GM23338 (cell line): ENCODE measurements around the gene GADL1. TPM values are rescaled to one million over a fixed set of nuclear protein-coding genes. Genes with fewer than 3 reads are reported as not detected.

Experiments used
- ATAC-seq: fragments of 200-7000 bp; cut with Tn5 transposase; 3 replicates; pipeline ENCODE4 v1.9.1; 2020
- DNase-seq: peaks from one replicate; pipeline ENCODE4 v3.0.0-alpha.2; 2015; ENCODE audit warnings: low spot score
- H2AFZ ChIP-seq: fragments of 200-600 bp; sonication (generic); 2 replicates; pipeline ENCODE4 v1.8.0; 2016; ENCODE audit warnings: antibody characterized with exemption, mild to moderate bottlenecking, moderate library complexity
- H3F3A ChIP-seq: fragments of 200-600 bp; sonication (generic); replicated peaks from 2 replicates; pipeline ENCODE4 v1.8.0; 2017; ENCODE audit warnings: antibody characterized with exemption, mixed run types, low read depth
- H3K27ac ChIP-seq: fragments of 200-600 bp; sonication (generic); 2 replicates; pipeline ENCODE4 v1.6.1; 2016; ENCODE audit warnings: low read depth
- H3K27me3 ChIP-seq: fragments of 200-600 bp; sonication (generic); 2 replicates; pipeline ENCODE4 v1.8.0; 2016; ENCODE audit warnings: mild to moderate bottlenecking, mixed run types, moderate library complexity; ENCODE audit not compliant: insufficient read depth
- H3K36me3 ChIP-seq: fragments of 200-600 bp; sonication (generic); 2 replicates; pipeline ENCODE4 v1.8.0; 2016; ENCODE audit warnings: mild to moderate bottlenecking; ENCODE audit not compliant: insufficient read depth
- H3K4me1 ChIP-seq: fragments of 200-600 bp; sonication (generic); 2 replicates; pipeline ENCODE4 v1.8.0; 2016; ENCODE audit warnings: mild to moderate bottlenecking, moderate library complexity; ENCODE audit not compliant: insufficient read depth
- H3K4me2 ChIP-seq: fragments of 200-600 bp; sonication (generic); 2 replicates; pipeline ENCODE4 v1.7.1; 2017; ENCODE audit warnings: mixed run types
- H3K4me3 ChIP-seq: fragments of 200-600 bp; sonication (generic); 2 replicates; pipeline ENCODE4 v1.6.1; 2016; ENCODE audit warnings: mixed run types
- H3K79me2 ChIP-seq: fragments of 200-600 bp; sonication (generic); replicated peaks from 2 replicates; pipeline ENCODE4 v1.8.0; 2017; ENCODE audit warnings: mild to moderate bottlenecking; ENCODE audit not compliant: insufficient read depth
- H3K9me2 ChIP-seq: fragments of 200-600 bp; sonication (generic); 2 replicates; pipeline ENCODE4 v1.8.0; 2017; ENCODE audit not compliant: insufficient read depth
- H4K20me1 ChIP-seq: fragments of 200-600 bp; sonication (generic); replicated peaks from 2 replicates; pipeline ENCODE4 v1.8.0; 2017; ENCODE audit warnings: mild to moderate bottlenecking; ENCODE audit not compliant: insufficient read depth
- H3K27ac Mint-ChIP-seq: 2 replicates; pipeline ENCODE4 v1.8.0; 2020; ENCODE audit warnings: inconsistent platforms, mild to moderate bottlenecking, moderate library complexity, mixed read lengths
- H3K27me3 Mint-ChIP-seq: 3 replicates; pipeline ENCODE4 v1.8.0; 2022; ENCODE audit warnings: low read depth, mild to moderate bottlenecking, moderate library complexity, mixed read lengths, inconsistent platforms; ENCODE audit not compliant: insufficient read depth, poor library complexity
- H3K36me3 Mint-ChIP-seq: 3 replicates; pipeline ENCODE4 v1.8.0; 2021; ENCODE audit warnings: low read depth, mild to moderate bottlenecking, inconsistent platforms, moderate library complexity, mixed read lengths
- H3K4me1 Mint-ChIP-seq: 3 replicates; pipeline ENCODE4 v1.8.0; 2020; ENCODE audit warnings: mild to moderate bottlenecking, inconsistent platforms, mixed read lengths
- H3K4me3 Mint-ChIP-seq: 3 replicates; pipeline ENCODE4 v1.8.0; 2021; ENCODE audit warnings: moderate library complexity, mild to moderate bottlenecking, inconsistent platforms, mixed read lengths
- H3K9me3 Mint-ChIP-seq: 3 replicates; pipeline ENCODE4 v1.8.0; 2020; ENCODE audit warnings: moderate library complexity, mild to moderate bottlenecking, inconsistent platforms, mixed read lengths
- CREB1 ChIP-seq: fragments of 250-450 bp; sonication (Bioruptor Pico); IDR thresholded peaks from 2 replicates; pipeline ENCODE4 v1.5.0; 2020; ENCODE audit warnings: low read depth, mild to moderate bottlenecking, moderate library complexity
- EZH2 ChIP-seq: fragments of 200-600 bp; sonication (generic); IDR thresholded peaks from one replicate; pipeline ENCODE4 v1.8.0; 2017; ENCODE audit warnings: antibody characterized with exemption, mild to moderate bottlenecking, low read depth; ENCODE audit not compliant: unreplicated experiment
- NANOG ChIP-seq: IDR thresholded peaks from 2 replicates; pipeline ENCODE4 v1.6.1; 2016; ENCODE audit warnings: antibody characterized with exemption, borderline replicate concordance
- POLR2AphosphoS5 ChIP-seq: IDR thresholded peaks from 2 replicates; pipeline ENCODE4 v1.6.1; 2016; ENCODE audit warnings: antibody characterized with exemption, low read depth
- STAT1 ChIP-seq: IDR thresholded peaks from one replicate; pipeline ENCODE4 v1.6.1; 2016; ENCODE audit warnings: antibody characterized with exemption; ENCODE audit not compliant: unreplicated experiment
- ZNF331 ChIP-seq: fragments of 250-450 bp; sonication (Bioruptor Pico); IDR thresholded peaks from 2 replicates; pipeline ENCODE4 v1.5.0; 2020; ENCODE audit warnings: low read depth, mild to moderate bottlenecking, moderate library complexity
- ZNF462 ChIP-seq: fragments of 250-450 bp; sonication (Bioruptor Pico); IDR thresholded peaks from 2 replicates; pipeline ENCODE4 v1.5.0; 2020; ENCODE audit warnings: mild to moderate bottlenecking, moderate library complexity
- polyA plus RNA-seq: library from polyadenylated mRNA; unstranded; fragments of >200 nt; fragmentation: Nextera tagmentation; extraction: Ambion mirVana; gene quantifications from 2 replicates; pipeline ENCODE4 v1.2.1, GENCODE V29; 2016
- total RNA-seq: library from RNA; depleted of rRNA; stranded (reverse); fragments of >200 nt; shearing (Covaris generic); gene quantifications from 2 replicates; pipeline ENCODE4 v1.2.3, GENCODE V29; 2014
- TF ChIP-seq, protein P1 (sequence below): IDR thresholded peaks from 2 replicates; pipeline ENCODE4 v1.6.1; 2016; ENCODE audit warnings: antibody characterized with exemption
- TF ChIP-seq, protein P2 (sequence below): IDR thresholded peaks from one replicate; pipeline ENCODE4 v1.6.1; 2018; ENCODE audit warnings: antibody characterized with exemption; ENCODE audit not compliant: unreplicated experiment

Gene GADL1
- total and polyA plus RNA-seq, 2 experiments from 2014 or later, result 0.35 to 0.50 TPM

GRCh38 chr3:30754426-30754825 is 140.0 kb downstream of the GADL1 start (continued):
- TF ChIP-seq, protein P1, sequence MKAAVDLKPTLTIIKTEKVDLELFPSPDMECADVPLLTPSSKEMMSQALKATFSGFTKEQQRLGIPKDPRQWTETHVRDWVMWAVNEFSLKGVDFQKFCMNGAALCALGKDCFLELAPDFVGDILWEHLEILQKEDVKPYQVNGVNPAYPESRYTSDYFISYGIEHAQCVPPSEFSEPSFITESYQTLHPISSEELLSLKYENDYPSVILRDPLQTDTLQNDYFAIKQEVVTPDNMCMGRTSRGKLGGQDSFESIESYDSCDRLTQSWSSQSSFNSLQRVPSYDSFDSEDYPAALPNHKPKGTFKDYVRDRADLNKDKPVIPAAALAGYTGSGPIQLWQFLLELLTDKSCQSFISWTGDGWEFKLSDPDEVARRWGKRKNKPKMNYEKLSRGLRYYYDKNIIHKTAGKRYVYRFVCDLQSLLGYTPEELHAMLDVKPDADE, result no peak
- TF ChIP-seq ZNF331 (no peak), ZNF462 (no peak)
- TF ChIP-seq, protein P2, sequence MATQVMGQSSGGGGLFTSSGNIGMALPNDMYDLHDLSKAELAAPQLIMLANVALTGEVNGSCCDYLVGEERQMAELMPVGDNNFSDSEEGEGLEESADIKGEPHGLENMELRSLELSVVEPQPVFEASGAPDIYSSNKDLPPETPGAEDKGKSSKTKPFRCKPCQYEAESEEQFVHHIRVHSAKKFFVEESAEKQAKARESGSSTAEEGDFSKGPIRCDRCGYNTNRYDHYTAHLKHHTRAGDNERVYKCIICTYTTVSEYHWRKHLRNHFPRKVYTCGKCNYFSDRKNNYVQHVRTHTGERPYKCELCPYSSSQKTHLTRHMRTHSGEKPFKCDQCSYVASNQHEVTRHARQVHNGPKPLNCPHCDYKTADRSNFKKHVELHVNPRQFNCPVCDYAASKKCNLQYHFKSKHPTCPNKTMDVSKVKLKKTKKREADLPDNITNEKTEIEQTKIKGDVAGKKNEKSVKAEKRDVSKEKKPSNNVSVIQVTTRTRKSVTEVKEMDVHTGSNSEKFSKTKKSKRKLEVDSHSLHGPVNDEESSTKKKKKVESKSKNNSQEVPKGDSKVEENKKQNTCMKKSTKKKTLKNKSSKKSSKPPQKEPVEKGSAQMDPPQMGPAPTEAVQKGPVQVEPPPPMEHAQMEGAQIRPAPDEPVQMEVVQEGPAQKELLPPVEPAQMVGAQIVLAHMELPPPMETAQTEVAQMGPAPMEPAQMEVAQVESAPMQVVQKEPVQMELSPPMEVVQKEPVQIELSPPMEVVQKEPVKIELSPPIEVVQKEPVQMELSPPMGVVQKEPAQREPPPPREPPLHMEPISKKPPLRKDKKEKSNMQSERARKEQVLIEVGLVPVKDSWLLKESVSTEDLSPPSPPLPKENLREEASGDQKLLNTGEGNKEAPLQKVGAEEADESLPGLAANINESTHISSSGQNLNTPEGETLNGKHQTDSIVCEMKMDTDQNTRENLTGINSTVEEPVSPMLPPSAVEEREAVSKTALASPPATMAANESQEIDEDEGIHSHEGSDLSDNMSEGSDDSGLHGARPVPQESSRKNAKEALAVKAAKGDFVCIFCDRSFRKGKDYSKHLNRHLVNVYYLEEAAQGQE, result no peak

DNA sequence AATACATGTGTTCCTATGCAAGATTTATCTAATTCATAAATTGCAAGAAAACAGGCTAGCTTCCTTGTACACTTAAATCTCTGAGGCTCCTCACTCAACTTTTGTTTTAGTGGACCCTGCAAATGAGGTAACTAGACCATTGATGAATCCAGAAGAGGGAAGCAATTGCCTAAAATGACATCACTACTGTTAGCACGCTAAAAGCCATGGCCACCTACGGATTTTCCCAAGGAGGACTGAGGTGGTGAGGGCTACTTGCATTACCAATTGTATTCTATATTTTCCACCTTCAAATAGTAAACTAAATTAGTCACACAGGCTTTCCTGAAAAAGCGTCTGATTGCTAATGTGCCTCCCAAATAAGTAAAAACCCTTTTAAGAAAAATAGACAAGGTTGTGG is 140.7 kb downstream of the GADL1 start:
- no peak for DNase-seq
- H3K27me3 Mint-ChIP-seq, result peaks cover 3% of the 10 kb centered on the region
- H3K9me2 ChIP-seq, result no peaks in the 10 kb centered on the region
- no peak overlapping the region for H3K4me3 Mint-ChIP-seq
- H3K4me2 ChIP-seq, result no peak overlapping the region
- no peak overlapping the region for H3K4me3 ChIP-seq
- no peaks in the 10 kb centered on the region for H3K36me3 Mint-ChIP-seq
- H3K4me1 ChIP-seq, result peaks cover 14% of the 10 kb centered on the region
- H3K27ac Mint-ChIP-seq, result no peak overlapping the region
- no peak for ATAC-seq
- no peak overlapping the region for H3K27ac ChIP-seq
- H3K36me3 ChIP-seq, result no peaks in the 10 kb centered on the region
- no peaks in the 10 kb centered on the region for H3F3A ChIP-seq
- H3K79me2 ChIP-seq, result no peaks in the 10 kb centered on the region
- no peaks in the 10 kb centered on the region for H4K20me1 ChIP-seq
- H3K27me3 ChIP-seq, result no peaks in the 10 kb centered on the region
- H3K4me1 Mint-ChIP-seq, result peaks cover 21% of the 10 kb centered on the region; the same call in 2 of the 3 replicates
- H2AFZ ChIP-seq, result no peak overlapping the region
- H3K9me3 Mint-ChIP-seq, result no peaks in the 10 kb centered on the region
- TF ChIP-seq NANOG (no peak), POLR2AphosphoS5 (no peak), EZH2 (no peak), CREB1 (CRISPR knock-in tag) (no peak), STAT1 (no peak)
- TF ChIP-seq, protein P1, result no peak
- TF ChIP-seq, protein P2, result no peak
